Endothelial cell of umbilical vein (primary cell): ENCODE data around the gene PTGIR. TPM values are rescaled to one million over a fixed set of nuclear protein-coding genes. Genes with fewer than 3 reads are reported as not detected.

Experiments
- BruUV-seq: library from RNA; stranded (reverse); fragments of 400-500 nt; replicated peaks from 2 replicates; lab custom pipeline; 2021; lab: Mats Ljungman, UMichigan
- CTCF ChIA-PET: fragments of 300-600, 350-600 bp; sonication (Branson Sonifier 250); formaldehyde crosslinking; loops from one replicate; lab custom pipeline; 2021; ENCODE audit warnings: antibody characterized with exemption, inconsistent platforms; lab: Charles Lee
- POLR2A ChIA-PET: fragments of 300-600, 350-600 bp; sonication (Branson Sonifier 250); formaldehyde crosslinking; loops from one replicate; lab custom pipeline; 2021; ENCODE audit warnings: antibody characterized with exemption, inconsistent platforms; lab: Charles Lee
- DNase-seq: peaks from one replicate; pipeline ENCODE4 v3.0.0-alpha.2; 2011; ENCODE audit warnings: low read depth, low spot score
- FAIRE-seq: peaks from 2 replicates; lab custom pipeline; 2011; peaks lifted over from hg19 to GRCh38; lab: Jason Lieb, UNC
- H2AFZ ChIP-seq: 2 replicates; pipeline ENCODE4 v1.6.0; 2012; ENCODE audit warnings: low read depth, low read length, control low read depth, inconsistent platforms
- H3K27ac ChIP-seq: 2 replicates; pipeline ENCODE4 v1.5.1; 2011; ENCODE audit warnings: low read depth, mild to moderate bottlenecking, control low read depth, low read length, moderate library complexity; ENCODE audit not compliant: insufficient read depth
- H3K27me3 ChIP-seq, 2 experiments: 2 replicates each; pipeline versions ENCODE4 v1.6.0 to v1.6.1; 2011; ENCODE audit warnings: low read length in 2 of 2, mixed read lengths in 1 of 2; ENCODE audit not compliant: control insufficient read depth in 2 of 2, insufficient read depth in 2 of 2
- H3K36me3 ChIP-seq, 2 experiments: 2 replicates in 1 of 2; 3 replicates in 1 of 2; pipeline ENCODE4 v1.5.1; 2011; ENCODE audit warnings: low read length in 2 of 2, mild to moderate bottlenecking in 1 of 2, moderate library complexity in 1 of 2; ENCODE audit not compliant: control insufficient read depth in 2 of 2, insufficient read depth in 2 of 2; ENCODE audit errors: extremely low read depth in 1 of 2
- H3K4me1 ChIP-seq: 3 replicates; pipeline ENCODE4 v1.5.1; 2011; ENCODE audit warnings: mild to moderate bottlenecking, low read length; ENCODE audit not compliant: control insufficient read depth, insufficient read depth; ENCODE audit errors: extremely low read depth
- H3K4me2 ChIP-seq: 2 replicates; pipeline ENCODE4 v1.6.1; 2011; ENCODE audit warnings: low read length, control low read depth, mixed read lengths; ENCODE audit not compliant: insufficient read depth
- H3K4me3 ChIP-seq, 3 experiments: fragments of 200-600 bp in 1 of 3; sonication (generic), shearing (Covaris generic) in 1 of 3; replicated peaks in 1 of 3; 2 replicates each; pipeline ENCODE4 v1.5.1; 2011 to 2016; ENCODE audit warnings: control low read depth in 3 of 3, low read length in 3 of 3, mild to moderate bottlenecking in 2 of 3, inconsistent platforms in 1 of 3, low read depth in 1 of 3, moderate library complexity in 1 of 3; ENCODE audit not compliant: insufficient read depth in 1 of 3
- H3K79me2 ChIP-seq: 2 replicates; pipeline ENCODE4 v1.6.0; 2012; ENCODE audit warnings: low read length, inconsistent platforms; ENCODE audit not compliant: control insufficient read depth, insufficient read depth
- H3K9ac ChIP-seq: replicated peaks from 2 replicates; pipeline ENCODE3; 2011; ENCODE audit warnings: low read length, control low read depth; ENCODE audit not compliant: insufficient read depth; ENCODE audit errors: extremely low read depth
- H3K9me1 ChIP-seq: replicated peaks from 3 replicates; pipeline ENCODE4 v1.6.0; 2011; ENCODE audit warnings: mild to moderate bottlenecking, low read length; ENCODE audit not compliant: control insufficient read depth, insufficient read depth; ENCODE audit errors: extremely low read depth
- H3K9me3 ChIP-seq: replicated peaks from 2 replicates; pipeline ENCODE4 v1.5.1; 2012; ENCODE audit warnings: low read length, inconsistent platforms; ENCODE audit not compliant: control insufficient read depth, insufficient read depth
- H4K20me1 ChIP-seq: replicated peaks from 2 replicates; pipeline ENCODE3; 2011; ENCODE audit warnings: mild to moderate bottlenecking, low read length; ENCODE audit not compliant: control insufficient read depth, insufficient read depth; ENCODE audit errors: extremely low read depth
- CTCF ChIP-seq, 2 donors: IDR thresholded peaks; 1 replicate in 1 of 2; 2 replicates in 1 of 2; pipeline ENCODE4 v1.5.1; 2011; ENCODE audit warnings: low read length in 2 of 2, mild to moderate bottlenecking in 2 of 2, moderate library complexity in 2 of 2, control low read depth in 1 of 2, inconsistent platforms in 1 of 2, low read depth in 1 of 2; ENCODE audit not compliant: insufficient read depth in 1 of 2; ENCODE audit errors: extremely low read depth in 1 of 2
- EZH2 ChIP-seq: IDR thresholded peaks from 2 replicates; pipeline ENCODE4 v1.6.1; 2012; ENCODE audit warnings: borderline replicate concordance, low read depth, mild to moderate bottlenecking, moderate library complexity, low read length, inconsistent platforms; ENCODE audit not compliant: severe bottlenecking
- GATA2 ChIP-seq: IDR thresholded peaks from 2 replicates; pipeline ENCODE4 v1.7.0; 2011; ENCODE audit warnings: low read depth, mild to moderate bottlenecking, moderate library complexity, mixed read lengths, low read length; ENCODE audit not compliant: insufficient read length, insufficient read depth
- MAX ChIP-seq: IDR thresholded peaks from 2 replicates; pipeline ENCODE4 v1.6.1; 2011; ENCODE audit not compliant: insufficient read depth, insufficient read length
- POLR2AphosphoS5 ChIP-seq: IDR thresholded peaks from 2 replicates; pipeline ENCODE4 v1.6.1; 2012; ENCODE audit warnings: low read depth, mild to moderate bottlenecking, control low read depth, low read length, moderate library complexity; ENCODE audit not compliant: insufficient read depth
- dilution Hi-C: fragments of 300-500 bp; cut with MboI; formaldehyde crosslinking; loops from one replicate; pipeline ENCODE4 v1.15.0; 2019; ENCODE audit warnings: low sequenced_read_pairs; ENCODE audit not compliant: extremely low pct_ligation_motif_present
- intact Hi-C: fragments of 100-400 bp; cut with micrococcal nuclease; formaldehyde crosslinking; loops from one replicate; pipeline ENCODE4 v1.10.0; 2022
- polyA plus RNA-seq, 4 experiments: library from polyadenylated mRNA; depleted of rRNA in 3 of 4; stranded (reverse) in 3 of 4; unstranded in 1 of 4; fragments of >200 nt; gene quantifications; 2 replicates each; pipeline versions ENCODE4 v1.2.1 to v1.2.3, GENCODE V29; 2011 to 2012; ENCODE audit warnings: missing spikeins in 1 of 4
- total RNA-seq: library from RNA; stranded (reverse); gene quantifications from 2 replicates; pipeline ENCODE4 v1.2.3, GENCODE V29; 2021

PTGIR gene
- total and polyA plus RNA-seq, 2 donors (not counting 3 experiments of a cell fraction or from before 2014, with no cell fraction given) = 0.55 to 2.7 TPM

GRCh38 chr19:46650445-46650844 is 25.6 kb upstream of the PTGIR start:
- TF ChIP-seq CTCF (IDR thresholded peaks at IDR 0.05; ENCODE audit: extremely low read depth in 1 of 2, insufficient read depth in 1 of 2, low read depth in 1 of 2, low read length in 2 of 2) = no peak
- intact Hi-C loops = no loop called here
- H3K27me3 ChIP-seq = peaks cover 26 to 40% of the 10 kb centered on the region in 2 experiments
- dilution Hi-C loops = no loop called here
- no peak overlapping the region for H3K27ac ChIP-seq
- BruUV-seq = no TSS peak
- no peaks in the 10 kb centered on the region for H3K4me1 ChIP-seq
- no peak for DNase-seq
- ChIA-PET POLR2A (no interaction called here), CTCF (interaction anchor here (0.6 to 0.8 kb wide), 2 partner anchors 12 to 250 kb away, joined by 3 to 4 read pairs; no protein-coding TSS in a partner anchor)
- H3K36me3 ChIP-seq = no peaks in the 10 kb centered on the region
- H4K20me1 ChIP-seq = no peaks in the 10 kb centered on the region
- H3K9me3 ChIP-seq = no peaks in the 10 kb centered on the region
- no peak overlapping the region for H3K4me3 ChIP-seq
- H3K9ac ChIP-seq = no peak overlapping the region
- H3K79me2 ChIP-seq = no peaks in the 10 kb centered on the region
- no peak overlapping the region for H3K4me2 ChIP-seq
- H2AFZ ChIP-seq = no peak overlapping the region
- no peak for FAIRE-seq
- H3K9me1 ChIP-seq = no peaks in the 10 kb centered on the region

GRCh38 chr19:46648961-46649960 is 24.4 kb upstream of the PTGIR start:
- no peaks in the 10 kb centered on the region for H3K79me2 ChIP-seq
- H3K4me2 ChIP-seq = no peak overlapping the region
- DNase-seq (no peak), FAIRE-seq (no peak)
- H2AFZ ChIP-seq = no peak overlapping the region
- no peak overlapping the region for H3K27ac ChIP-seq
- H3K9ac ChIP-seq = no peak overlapping the region
- no TSS peak for BruUV-seq
- dilution Hi-C loops = no loop called here
- no peaks in the 10 kb centered on the region for H3K4me1 ChIP-seq
- H3K27me3 ChIP-seq = peaks cover 26 to 40% of the 10 kb centered on the region in 2 experiments
- TF ChIP-seq EZH2 = peak; percentile 92
- TF ChIP-seq GATA2 = no peak
- TF ChIP-seq MAX = no peak
- no peak for TF ChIP-seq POLR2AphosphoS5
- POLR2A ChIA-PET = no interaction called here
- intact Hi-C loops = no loop called here
- no peaks in the 10 kb centered on the region for H3K9me3 ChIP-seq
- H3K4me3 ChIP-seq = no peak overlapping the region
- CTCF ChIA-PET = interaction anchor here (0.8 kb wide), 1 partner anchor 12 kb away, joined by 4 read pairs; the partner anchor contains the start of gene DACT3
- no peaks in the 10 kb centered on the region for H3K9me1 ChIP-seq
- no peaks in the 10 kb centered on the region for H3K36me3 ChIP-seq
- H4K20me1 ChIP-seq = no peaks in the 10 kb centered on the region
